ENCODE results near the gene TAB2. TPM values are rescaled to one million over a fixed set of nuclear protein-coding genes. Genes with fewer than 3 reads are reported as not detected.

TAB2 gene, protein sequence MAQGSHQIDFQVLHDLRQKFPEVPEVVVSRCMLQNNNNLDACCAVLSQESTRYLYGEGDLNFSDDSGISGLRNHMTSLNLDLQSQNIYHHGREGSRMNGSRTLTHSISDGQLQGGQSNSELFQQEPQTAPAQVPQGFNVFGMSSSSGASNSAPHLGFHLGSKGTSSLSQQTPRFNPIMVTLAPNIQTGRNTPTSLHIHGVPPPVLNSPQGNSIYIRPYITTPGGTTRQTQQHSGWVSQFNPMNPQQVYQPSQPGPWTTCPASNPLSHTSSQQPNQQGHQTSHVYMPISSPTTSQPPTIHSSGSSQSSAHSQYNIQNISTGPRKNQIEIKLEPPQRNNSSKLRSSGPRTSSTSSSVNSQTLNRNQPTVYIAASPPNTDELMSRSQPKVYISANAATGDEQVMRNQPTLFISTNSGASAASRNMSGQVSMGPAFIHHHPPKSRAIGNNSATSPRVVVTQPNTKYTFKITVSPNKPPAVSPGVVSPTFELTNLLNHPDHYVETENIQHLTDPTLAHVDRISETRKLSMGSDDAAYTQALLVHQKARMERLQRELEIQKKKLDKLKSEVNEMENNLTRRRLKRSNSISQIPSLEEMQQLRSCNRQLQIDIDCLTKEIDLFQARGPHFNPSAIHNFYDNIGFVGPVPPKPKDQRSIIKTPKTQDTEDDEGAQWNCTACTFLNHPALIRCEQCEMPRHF
- total RNA-seq: 98.8 TPM

DNA sequence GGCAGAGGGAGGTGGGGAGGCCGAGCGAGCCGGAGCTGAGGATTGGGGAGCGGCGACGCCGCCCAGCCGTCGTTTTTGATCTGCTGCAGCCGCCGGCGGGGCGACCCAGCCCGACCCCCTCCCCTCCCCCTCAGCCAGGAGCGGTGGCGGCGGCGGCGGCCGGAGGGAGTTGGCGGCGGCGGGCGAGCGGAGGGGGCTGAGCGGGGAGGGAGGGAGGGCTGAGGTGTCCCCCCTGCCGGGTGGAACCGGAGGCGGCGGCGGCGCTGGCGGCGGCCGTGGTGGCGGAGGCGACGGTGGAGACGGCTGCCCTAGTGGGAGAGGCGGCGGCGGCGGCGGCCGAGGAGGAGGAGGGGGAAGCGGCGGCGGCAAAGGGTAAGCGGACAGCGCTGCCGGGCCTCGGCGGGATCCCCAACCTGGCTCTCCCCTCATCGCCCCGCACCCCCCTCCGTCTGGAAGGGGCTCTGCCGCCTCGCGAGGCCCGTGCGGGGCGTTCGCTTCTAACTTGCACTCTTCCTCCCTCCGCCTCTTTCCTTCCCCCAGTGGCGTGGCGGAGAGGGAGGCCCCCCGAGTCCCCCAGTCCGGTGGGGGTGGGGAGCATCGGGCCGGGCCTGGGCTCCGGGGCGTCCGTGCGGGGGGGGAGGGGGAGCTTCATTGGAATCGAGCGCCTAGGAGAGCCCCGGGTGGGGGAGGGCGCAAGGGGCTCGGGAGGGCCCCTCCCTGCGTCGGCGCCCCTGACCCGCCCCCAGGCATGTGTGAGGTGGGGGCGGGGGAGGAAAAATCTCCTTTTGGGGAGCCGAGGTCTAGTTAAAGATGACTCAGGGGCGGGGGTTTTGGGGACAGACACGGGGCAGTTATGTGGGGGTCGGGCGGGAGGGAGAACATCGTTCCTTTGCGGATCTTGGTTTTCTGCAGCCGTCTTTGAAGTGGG, at the start of gene TAB2:
Gene TAB2, plus strand, starts transcription at position 69 of the 928 bp plus-strand sequence. CDS start 52,286 bp downstream, outside the sequence.
- ATAC-seq: peak; percentile 65
- intact Hi-C loops (cut with DNase I): no loop called here
- peak; percentile 74 for DNase-seq (ENCODE audit: low spot score)

DNA sequence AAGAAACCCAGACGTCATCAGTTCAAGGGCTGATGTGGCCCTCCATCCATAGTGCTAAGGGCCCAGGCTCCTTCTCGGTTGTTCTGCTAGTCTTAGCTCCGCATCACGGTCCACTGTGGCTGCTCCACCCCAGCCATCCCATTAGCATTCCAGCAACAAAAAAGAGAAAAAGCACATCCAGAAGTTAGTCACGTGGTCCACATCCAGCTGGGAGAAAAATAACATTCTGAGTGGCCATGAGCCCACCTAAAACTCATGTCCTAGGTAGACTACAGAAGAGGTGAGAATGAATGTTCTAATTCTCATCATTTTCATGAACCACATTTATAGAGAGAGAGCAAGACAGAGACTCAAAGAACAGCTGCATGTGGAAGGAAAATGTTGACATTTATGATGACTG, 49.4 kb upstream of the TAB2 start:
- DNase-seq (ENCODE audit: low spot score) (no peak), ATAC-seq (no peak)
- intact Hi-C loops (cut with DNase I): no loop called here

DNA sequence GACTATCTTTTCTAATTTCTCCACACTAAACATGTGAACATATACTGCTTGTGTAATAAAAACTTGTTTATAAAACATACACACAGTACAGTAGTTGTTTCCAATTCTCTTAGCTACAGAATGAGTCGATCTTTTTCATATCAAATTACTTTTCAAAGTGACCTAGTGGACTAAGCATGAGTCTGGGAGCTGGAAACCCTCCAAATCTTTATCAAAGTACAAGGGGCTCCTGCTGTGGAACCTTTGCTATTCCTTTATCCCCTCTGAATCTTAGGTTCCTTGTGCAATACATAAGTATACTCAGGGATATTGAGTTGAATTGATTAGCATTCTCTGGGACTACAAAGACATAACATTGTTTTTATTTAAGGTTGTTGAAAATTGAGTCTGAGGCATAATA, 48.7 kb upstream of the TAB2 start:
- intact Hi-C loops (cut with DNase I): no loop called here
- DNase-seq (ENCODE audit: low spot score): no peak
- no peak for ATAC-seq

DNA sequence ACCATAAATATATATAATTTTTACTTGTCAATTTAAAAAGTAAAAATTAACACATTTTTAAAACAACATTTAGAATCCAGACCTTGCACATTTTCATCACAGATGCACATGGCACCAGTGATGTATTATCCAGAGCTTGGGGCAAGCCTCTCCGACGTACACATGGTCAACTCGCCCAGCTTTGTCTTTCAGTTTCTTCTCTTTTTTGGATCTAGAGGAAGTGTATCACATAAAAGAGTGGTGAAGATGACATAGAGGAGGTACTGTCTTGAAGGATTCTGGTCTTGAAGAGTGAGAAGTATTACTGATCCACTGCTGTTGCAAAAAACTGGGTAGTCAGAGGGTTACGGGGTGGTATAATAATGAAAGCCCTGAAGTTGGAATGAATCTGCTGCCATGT, 46.9 kb upstream of the TAB2 start:
- DNase-seq (ENCODE audit: low spot score) (no peak), ATAC-seq (no peak)

DNA sequence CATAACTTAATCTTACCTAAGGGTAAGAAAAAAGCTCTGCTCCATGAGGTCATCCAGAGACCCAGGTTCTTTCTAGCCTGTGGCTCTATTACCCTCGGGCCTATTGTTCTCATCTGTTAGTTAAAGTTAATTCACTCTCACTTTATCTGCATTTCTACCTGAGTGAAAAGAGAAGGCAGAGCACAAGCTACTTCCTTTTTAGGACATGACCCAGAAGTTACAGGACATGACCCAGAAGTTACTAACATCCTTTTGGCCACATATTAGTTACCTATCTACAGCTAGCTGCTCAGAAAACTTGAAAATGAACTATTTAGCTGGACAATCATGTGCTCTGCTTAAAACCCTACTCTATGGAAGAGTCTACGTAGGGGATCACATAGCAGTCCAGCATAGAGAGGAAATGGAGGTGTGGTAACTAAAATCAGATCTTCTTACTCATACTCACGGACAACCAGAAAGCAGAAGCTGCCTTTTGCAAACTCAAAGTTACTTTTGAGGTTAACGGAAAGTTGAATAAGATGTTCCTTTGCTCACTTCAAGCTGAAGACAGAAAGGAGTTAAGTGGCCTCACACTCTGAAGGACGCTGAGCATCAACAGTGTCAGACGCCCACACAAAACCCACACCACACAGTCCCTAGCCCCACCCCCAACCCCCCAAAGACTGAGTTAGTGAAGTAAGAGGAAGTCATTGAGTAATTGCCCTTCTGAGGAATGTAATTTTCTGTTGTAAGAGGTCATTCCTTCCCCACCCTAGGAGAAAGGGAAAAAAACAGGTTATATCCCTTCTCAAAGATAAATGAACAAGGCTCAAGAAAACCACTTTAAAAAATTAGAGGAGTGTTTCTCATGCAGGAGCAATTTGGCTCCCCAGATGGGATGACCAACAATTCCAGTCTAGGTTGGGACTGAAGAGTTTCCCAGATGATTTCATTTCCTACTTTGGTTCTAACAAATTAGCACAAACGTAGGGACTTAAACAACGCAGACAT, 45.9 kb upstream of the TAB2 start:
- ATAC-seq (no peak), DNase-seq (ENCODE audit: low spot score) (no peak)
- intact Hi-C loops (cut with DNase I): no loop called here

More for the DNA sequence above, 46.9 kb upstream of the TAB2 start:
- intact Hi-C loops (cut with DNase I): no loop called here

DNA sequence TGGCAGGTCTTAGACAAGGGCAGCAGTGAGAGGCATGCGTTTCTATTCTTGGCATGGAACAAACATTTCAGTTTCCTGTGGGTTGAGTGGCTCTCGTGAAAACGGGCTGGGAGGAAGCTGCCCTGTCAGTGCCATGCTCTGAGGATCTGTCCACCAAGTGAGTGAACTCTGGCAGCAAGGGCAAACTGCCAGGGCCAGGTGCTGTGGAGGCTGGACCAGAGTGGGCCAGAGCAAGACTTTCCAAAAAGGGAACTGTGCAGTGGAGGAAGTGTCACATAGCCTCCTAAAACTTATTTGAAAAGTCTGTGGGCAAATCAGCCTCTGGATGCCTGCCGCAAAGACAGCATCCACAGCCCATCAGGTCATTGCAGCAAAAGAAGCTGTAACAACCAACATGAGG, 44.2 kb upstream of the TAB2 start:
- ATAC-seq: peak; percentile 68
- peak; percentile 68 for DNase-seq (ENCODE audit: low spot score)
- intact Hi-C loops (cut with DNase I): no loop called here

DNA sequence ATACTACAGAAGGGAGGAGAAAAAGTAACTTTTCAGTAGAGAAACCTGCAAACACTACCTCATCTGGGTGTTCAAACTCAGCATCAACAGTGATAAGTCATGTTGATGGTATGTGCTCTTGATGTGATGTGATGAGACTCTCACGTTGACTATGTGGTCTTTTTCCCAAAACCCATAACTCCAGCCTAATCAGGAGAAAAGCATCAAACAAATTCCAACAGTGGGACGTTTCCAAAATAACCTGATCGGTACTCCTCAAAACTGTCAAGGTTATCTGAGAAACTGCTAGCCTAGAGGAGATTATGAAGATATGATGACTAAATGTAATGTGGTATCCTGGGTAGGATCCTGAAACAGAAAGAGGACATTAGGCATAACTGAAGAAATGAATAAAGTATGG, 41.9 kb upstream of the TAB2 start:
- ATAC-seq (no peak), DNase-seq (ENCODE audit: low spot score) (no peak)
- intact Hi-C loops (cut with DNase I): no loop called here

DNA sequence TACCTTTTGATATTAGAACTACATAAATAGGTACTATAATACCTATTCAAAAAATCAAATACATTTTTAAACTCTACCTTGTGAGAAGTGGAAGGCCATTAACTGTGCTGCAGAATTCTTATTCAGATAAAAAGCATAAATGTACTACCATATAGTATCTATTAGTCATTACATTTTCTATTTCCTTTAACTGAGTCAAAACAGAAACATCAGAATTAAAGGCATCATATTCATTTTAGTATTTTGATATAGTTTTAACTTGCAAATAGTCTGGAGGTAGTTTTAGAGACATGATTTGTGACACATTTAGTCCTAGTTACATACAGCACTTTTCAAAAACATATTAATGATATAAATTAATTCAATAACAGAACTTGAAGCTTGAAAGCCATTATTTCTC, 39.9 kb upstream of the TAB2 start:
- DNase-seq (ENCODE audit: low spot score) (no peak), ATAC-seq (no peak)
- intact Hi-C loops (cut with DNase I): no loop called here

DNA sequence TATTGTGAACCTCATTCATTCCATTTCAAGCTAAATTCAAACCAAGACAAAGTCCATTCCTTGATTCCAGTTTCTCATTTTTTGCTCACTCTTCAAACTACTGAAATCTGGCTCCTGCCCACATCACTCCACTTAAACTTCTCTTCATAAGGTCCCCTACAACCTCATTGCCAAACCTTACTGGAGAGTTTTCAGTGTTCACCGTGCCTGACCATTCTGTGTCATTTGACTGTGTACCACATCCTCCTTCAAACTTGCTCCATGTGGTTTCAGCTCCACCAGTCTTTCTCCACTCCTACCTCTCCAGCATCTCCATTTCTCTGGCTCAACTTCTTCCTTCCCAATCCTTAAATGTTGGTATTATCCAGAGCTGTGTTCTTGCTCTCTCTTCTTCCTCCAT, 38.5 kb upstream of the TAB2 start:
- intact Hi-C loops (cut with DNase I): no loop called here
- DNase-seq (ENCODE audit: low spot score) (no peak), ATAC-seq (no peak)

DNA sequence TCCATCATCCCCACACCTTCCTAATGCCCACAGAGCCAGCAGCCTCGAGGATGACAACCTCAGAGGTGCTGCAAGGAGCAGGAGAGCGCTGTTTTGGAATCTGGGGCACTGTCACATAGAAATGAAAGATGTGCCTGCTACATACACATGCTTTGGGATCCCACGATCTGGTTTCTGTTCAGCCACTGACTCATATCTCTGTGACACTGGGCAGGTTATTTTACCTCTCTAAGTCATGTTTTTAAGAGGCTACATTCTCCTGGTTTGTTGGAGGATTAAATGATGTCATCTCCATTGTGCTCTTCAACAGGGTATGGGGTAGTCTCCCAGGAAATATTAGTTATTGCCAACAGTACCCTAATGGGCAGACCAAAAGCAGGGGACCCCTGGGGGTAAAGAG, 32.6 kb upstream of the TAB2 start:
- ATAC-seq: no peak
- DNase-seq (ENCODE audit: low spot score): no peak
- intact Hi-C loops (cut with DNase I): no loop called here

DNA sequence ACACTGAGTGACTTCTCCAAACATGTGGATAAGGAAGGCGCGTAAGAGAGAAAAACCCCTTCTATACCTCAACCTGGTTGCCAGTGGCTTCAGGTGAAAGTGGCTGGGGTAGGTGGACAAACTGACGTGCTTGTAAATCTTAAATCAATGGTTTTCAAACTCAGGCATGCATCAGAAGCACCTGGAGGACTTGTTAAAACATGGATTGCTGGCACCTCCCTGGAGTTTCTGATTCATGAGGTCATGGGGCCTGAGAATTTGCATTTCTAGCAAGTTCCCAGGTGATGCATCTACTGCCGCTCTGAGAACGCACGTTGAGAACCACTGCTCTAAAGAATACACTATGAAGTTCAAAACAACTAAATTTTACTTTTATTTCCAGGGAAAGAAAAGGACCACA, 31.9 kb upstream of the TAB2 start:
- no peak for ATAC-seq
- intact Hi-C loops (cut with DNase I): no loop called here
- DNase-seq (ENCODE audit: low spot score): no peak

DNA sequence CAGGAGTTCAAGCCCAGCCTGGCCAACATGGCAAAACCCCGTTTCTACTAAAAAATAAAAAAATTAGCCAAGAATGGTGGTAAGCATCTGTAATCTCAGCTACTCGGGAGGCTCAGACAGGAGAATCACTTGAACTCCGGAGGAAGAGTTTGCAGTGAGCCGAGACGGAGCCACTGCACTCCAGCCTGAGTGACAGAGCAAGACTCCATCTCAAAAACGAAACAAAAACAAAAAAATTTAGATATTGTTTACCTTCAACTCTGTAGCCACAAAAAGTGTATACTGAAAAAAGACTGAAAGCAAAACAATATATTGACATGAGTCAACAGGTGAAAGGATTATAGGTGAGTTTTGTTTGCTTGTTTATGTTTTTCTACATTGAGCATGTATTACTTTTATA, 30.6 kb upstream of the TAB2 start:
- ATAC-seq: no peak
- intact Hi-C loops (cut with DNase I): no loop called here
- DNase-seq (ENCODE audit: low spot score): no peak

DNA sequence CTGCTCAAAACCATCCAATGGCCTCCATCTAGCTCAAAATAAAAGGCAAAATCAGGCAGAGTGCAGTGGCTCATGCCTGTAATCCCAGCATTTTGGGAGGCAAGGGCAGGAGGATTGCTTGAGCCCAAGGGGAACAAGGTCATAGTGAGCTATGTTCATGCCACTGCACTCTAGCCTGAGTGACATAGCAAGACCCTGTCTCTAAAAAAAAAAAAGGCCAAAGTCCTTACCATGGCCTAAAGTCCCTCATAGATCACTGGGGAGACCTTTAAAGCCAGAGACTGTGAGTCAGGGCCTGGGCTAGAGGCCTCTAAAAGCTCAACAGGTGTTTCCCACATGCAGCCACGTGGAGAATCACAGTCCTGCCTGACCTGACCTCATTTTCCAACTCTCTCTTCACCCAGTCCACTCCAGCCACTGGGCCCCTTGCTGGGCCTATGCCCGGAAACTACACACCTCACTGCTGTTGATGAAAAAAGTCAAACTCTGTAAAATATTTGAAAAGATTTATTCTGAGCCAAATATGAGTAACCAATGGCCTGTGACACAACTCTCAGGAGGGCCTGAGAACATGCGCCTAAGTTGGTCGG, 28.2 kb upstream of the TAB2 start:
- intact Hi-C loops (cut with DNase I): no loop called here
- DNase-seq (ENCODE audit: low spot score): no peak

DNA sequence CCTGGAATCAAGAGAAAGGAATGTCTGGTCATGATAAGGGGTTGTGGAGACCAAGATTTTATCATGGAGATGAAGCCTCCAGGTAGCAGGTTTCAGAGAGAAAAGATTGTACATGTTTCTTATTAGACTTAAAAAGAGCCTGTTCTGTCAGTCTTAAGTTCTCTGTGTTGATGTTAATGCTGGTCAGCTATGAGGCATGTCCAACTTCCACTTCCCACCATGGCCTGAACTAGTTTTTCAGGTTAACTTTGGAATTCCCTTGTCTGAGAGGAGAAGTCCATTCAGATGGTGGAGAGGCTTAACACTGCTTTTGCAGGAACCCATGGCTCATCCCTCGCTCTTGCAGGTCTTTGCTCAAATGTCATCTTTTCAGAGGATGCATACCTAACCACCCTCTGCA, 27.5 kb upstream of the TAB2 start:
- ATAC-seq (no peak), DNase-seq (ENCODE audit: low spot score) (no peak)
- intact Hi-C loops (cut with DNase I): no loop called here

More for the DNA sequence above, 28.2 kb upstream of the TAB2 start:
- no peak for ATAC-seq

DNA sequence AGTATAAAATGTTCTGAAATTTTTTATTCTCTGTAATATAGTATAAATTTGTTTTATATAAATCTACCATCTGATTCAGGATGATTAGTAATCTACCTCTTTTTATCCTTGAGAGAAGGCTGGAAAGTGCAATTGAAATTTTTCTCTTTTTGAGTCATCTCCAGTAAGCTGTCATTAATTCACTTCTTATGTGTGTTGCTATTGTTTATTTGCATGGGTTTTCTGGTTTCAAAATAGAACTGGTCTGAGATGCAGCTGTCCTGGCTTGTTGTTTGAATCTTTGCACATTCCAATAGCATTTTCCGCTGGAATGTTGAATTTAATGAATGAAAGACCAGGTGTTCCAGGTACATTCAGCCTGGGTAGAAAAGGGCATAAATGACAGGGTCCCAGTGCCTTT, 24.3 kb upstream of the TAB2 start:
- intact Hi-C loops (cut with DNase I): no loop called here
- no peak for DNase-seq (ENCODE audit: low spot score)
- ATAC-seq: no peak

DNA sequence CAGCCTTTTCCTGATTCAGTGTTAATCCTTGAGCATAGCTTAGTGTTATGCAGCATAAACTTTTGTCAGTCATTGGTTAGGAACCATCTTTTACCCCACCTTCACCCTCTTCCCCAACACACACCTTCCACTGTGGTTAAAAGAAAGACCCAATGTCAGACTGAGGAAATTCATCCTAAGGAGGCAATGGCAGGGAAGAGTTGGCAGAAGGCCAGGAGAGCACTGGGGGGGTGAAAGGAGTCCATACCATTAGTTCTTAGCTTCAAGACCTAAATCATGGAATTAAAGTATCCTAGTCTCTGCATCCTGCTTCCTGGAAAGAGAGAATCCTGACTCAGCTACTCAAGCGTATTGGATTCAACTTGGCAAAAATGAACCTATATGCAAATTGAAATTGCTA, 16.9 kb upstream of the TAB2 start:
- DNase-seq (ENCODE audit: low spot score) (no peak), ATAC-seq (no peak)
- intact Hi-C loops (cut with DNase I): no loop called here

DNA sequence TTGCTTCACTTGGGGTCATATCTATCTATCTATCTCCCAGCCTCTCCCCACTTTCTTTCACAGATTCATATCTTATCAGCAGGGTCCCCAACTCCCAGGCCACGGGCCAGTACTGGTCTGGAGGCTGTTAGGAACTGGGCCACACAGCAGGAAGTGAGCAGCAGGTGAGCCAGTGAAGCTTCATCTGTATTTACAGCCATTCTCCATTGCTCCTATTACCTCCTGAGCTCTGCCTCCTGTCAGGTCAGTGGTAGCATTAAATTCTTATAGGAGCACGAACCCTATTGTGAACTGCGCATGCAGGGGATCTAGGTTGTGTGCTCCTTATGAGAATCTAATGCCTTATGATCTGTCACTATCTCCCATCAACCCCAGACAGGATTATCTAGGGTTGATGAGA, 14.8 kb upstream of the TAB2 start:
- DNase-seq (ENCODE audit: low spot score) (no peak), ATAC-seq (no peak)
- intact Hi-C loops (cut with DNase I): no loop called here

DNA sequence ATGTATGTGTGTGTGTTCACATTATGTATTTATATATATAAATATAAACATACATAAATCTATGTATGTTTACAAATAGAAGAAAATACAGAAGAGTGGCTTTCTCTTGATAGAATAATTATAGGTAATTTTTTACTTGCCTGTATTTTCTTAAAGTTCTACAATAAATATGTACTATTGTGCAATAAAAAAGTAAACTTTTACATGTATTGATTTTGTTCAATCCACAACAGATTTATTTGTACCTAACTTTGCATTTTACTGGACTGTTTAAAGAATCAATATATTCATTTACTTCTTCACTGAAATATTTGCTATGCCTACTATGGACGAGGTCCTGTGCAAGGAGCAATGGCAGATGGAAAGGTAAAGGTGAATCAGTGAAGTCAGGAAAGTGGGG, 14.0 kb upstream of the TAB2 start:
- intact Hi-C loops (cut with DNase I): no loop called here
- DNase-seq (ENCODE audit: low spot score) (no peak), ATAC-seq (no peak)
